Measurements from ENCODE around the gene GRAMD2B. TPM values are rescaled to one million over a fixed set of nuclear protein-coding genes. Genes with fewer than 3 reads are reported as not detected.
"Not testable (repeated sequence)": the region's sequence is repeated elsewhere in the genome, so short reads cannot be mapped to it uniquely, and the experiment has no call there.

The GRAMD2B gene, protein sequence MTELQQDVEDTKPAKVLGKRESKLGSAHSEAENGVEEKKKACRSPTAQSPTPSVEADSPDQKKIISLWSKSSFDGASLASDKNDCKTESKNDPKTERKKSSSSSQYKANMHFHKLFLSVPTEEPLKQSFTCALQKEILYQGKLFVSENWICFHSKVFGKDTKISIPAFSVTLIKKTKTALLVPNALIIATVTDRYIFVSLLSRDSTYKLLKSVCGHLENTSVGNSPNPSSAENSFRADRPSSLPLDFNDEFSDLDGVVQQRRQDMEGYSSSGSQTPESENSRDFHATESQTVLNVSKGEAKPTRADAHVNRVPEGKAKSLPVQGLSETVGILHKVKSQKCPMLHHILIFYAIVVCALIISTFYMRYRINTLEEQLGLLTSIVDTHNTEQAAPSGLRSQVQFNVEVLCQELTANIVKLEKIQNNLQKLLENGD
- total RNA-seq: 10 to 100 TPM; 23.5 to 35.0 TPM
- 10.8 TPM for polyA plus RNA-seq (ENCODE audit: insufficient read depth, low read depth, low replicate concordance)
- long read RNA-seq, donor 1, partial matches to known transcripts: 0 of 1 reads
- long read RNA-seq, donor 1, other reads (novel, unspliced or antisense): 0 of 1 reads
- long read RNA-seq, donor 2, partial matches to known transcripts: 0 of 1 reads
- long read RNA-seq, donor 2, other reads (novel, unspliced or antisense): 0 of 1 reads

DNA sequence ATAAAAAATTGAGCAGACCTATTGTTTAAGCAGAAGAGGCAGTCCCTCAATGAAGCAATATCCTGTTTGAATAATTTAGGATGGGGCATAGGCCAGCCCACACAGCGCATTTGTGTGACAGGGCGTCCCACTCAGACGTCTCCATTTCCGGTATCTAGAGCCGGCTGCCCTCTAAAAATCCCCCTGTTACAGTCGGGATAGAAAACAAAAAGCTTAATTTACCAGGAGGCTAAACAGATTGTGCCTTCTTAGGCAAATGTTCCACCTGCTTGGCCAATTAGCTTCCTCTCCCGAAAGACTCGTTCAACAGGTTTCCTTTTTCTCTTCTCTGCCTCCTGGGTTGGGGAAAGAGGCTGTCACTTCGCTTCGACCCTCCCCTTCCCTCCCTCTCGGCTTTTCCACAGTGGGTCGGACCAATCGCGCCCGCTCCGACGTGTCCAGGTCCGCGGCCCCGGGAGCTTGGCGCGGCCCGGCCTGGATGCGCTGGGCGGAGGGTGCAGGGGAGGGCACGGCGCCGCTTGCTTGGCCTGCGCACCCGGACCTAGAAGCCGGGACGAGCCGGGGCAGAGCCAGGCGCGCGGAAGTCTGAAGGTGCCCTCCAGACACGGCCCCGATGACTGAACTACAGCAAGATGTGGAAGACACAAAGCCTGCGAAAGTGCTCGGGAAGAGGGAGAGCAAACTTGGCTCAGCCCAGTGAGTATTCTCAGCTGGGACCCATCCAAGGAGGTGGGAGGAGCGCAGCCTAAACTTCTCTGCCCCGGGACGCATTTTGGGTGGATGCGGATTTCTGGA is at the start of gene GRAMD2B:
Gene GRAMD2B, plus strand, starts transcription at position 416 of the 795 bp plus-strand sequence. Its CDS starts 198 bp downstream, at position 614.
- WGBS, 2 donors: 0 to 1% methylated on average over 30 to 41 of the region's 44 CpGs
- DNase-seq: peak; percentile 87
- H3K36me3 ChIP-seq (ENCODE audit: low read depth, missing control alignments): no peaks in the 10 kb centered on the region
- H3K9me3 ChIP-seq: no peaks in the 10 kb centered on the region
- intact Hi-C loops (cut with DNase I; ENCODE audit: low total_unique reads): no loop called here
- no peaks in the 10 kb centered on the region for H3K4me1 ChIP-seq
- H3K27me3 ChIP-seq: no peaks in the 10 kb centered on the region
- peak; percentile 40 for TF ChIP-seq POLR2A (IDR thresholded peaks at IDR 0.05)
- TF ChIP-seq, protein P1, sequence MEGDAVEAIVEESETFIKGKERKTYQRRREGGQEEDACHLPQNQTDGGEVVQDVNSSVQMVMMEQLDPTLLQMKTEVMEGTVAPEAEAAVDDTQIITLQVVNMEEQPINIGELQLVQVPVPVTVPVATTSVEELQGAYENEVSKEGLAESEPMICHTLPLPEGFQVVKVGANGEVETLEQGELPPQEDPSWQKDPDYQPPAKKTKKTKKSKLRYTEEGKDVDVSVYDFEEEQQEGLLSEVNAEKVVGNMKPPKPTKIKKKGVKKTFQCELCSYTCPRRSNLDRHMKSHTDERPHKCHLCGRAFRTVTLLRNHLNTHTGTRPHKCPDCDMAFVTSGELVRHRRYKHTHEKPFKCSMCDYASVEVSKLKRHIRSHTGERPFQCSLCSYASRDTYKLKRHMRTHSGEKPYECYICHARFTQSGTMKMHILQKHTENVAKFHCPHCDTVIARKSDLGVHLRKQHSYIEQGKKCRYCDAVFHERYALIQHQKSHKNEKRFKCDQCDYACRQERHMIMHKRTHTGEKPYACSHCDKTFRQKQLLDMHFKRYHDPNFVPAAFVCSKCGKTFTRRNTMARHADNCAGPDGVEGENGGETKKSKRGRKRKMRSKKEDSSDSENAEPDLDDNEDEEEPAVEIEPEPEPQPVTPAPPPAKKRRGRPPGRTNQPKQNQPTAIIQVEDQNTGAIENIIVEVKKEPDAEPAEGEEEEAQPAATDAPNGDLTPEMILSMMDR (IDR thresholded peaks at IDR 0.05): no peak
- H3K27ac ChIP-seq: peak within 1 kb of the TSS; percentile 75 to 93
- H3K4me3 ChIP-seq: peak within 1 kb of the TSS; percentile 67 to 69

DNA sequence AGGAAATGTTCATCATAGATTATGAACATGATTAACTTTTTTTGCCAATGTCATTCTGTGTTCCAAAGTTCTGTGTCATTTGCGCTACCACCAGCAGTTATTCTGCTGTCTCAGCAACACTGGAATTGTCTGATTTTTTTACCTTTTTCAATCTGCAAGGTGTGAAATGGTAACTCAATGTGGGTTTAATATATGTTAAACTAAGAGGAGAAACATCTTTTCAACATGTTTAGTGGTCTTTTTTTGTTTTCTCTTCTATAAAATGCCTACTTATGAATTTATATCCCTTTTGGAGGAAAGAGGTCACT is 49.1 kb upstream of the GRAMD2B start:
- WGBS, 2 donors: 95 to 100% methylated on average over 1 of the region's 1 CpG
- intact Hi-C loops (cut with DNase I; ENCODE audit: low total_unique reads): no loop called here

DNA sequence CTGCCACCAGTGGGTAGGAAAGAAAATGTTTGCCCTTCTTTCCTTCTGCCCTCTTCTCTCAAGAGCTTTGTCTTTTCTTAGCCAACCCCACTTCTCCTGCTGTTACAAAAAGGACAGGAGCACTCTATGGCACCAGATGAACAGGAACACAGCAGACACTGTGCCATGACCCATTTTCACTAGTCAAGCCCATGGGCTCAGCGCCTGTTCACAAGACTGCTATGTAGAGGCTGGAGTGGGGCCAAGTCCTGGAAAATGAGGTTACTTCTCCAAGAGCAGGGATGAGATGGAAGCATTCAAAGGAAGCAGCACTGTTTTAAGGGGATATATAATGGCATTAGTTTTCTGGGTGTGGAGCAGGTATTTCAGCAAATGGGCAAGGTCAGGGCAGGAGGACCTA is 46.8 kb upstream of the GRAMD2B start:
- DNase-seq: no peak
- intact Hi-C loops (cut with DNase I; ENCODE audit: low total_unique reads): no loop called here
- Histone ChIP-seq H3K4me1 (no peaks in the 10 kb centered on the region), H3K27ac (no peak overlapping the region), H3K27me3 (no peaks in the 10 kb centered on the region), H3K36me3 (ENCODE audit: low read depth, missing control alignments) (no peaks in the 10 kb centered on the region), H3K9me3 (no peaks in the 10 kb centered on the region), H3K4me3 (no peak overlapping the region)
- 67 to 80% methylated on average over 1 of the region's 1 CpG for WGBS, 2 donors
- no peak for TF ChIP-seq POLR2A (IDR thresholded peaks at IDR 0.05)
- TF ChIP-seq, protein P1 (IDR thresholded peaks at IDR 0.05): no peak

More for the DNA sequence above, 49.1 kb upstream of the GRAMD2B start:
- no peaks in the 10 kb centered on the region for H3K27me3 ChIP-seq
- H3K36me3 ChIP-seq (ENCODE audit: low read depth, missing control alignments): no peaks in the 10 kb centered on the region
- H3K4me1 ChIP-seq: no peaks in the 10 kb centered on the region
- DNase-seq: no peak
- H3K27ac ChIP-seq: no peak overlapping the region
- TF ChIP-seq, protein P1 (IDR thresholded peaks at IDR 0.05): no peak
- no peak for TF ChIP-seq POLR2A (IDR thresholded peaks at IDR 0.05)
- no peak overlapping the region for H3K4me3 ChIP-seq
- H3K9me3 ChIP-seq: no peaks in the 10 kb centered on the region

DNA sequence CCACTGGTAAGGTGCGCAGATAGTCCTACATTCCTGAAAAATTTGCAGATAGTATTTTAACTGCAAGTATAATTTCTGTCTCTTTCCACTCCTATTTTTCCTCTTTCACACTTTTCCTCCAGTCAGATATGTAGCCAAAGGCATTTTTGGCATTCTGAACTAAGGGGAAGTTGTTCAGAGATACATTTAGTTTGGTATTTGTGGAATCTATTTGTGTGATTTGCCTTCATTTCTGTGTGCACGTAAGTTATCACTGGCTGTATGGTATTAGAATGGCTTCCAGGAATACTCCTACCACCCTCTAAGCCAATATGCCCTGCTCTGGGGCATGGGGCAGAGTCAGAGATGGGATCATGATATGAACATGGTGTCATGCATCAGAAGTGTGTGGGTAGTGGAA is 45.8 kb upstream of the GRAMD2B start:
- intact Hi-C loops (cut with DNase I; ENCODE audit: low total_unique reads): no loop called here
- no peak overlapping the region for H3K27ac ChIP-seq
- H3K4me1 ChIP-seq: no peaks in the 10 kb centered on the region
- no peaks in the 10 kb centered on the region for H3K36me3 ChIP-seq (ENCODE audit: low read depth, missing control alignments)
- H3K9me3 ChIP-seq: no peaks in the 10 kb centered on the region
- no peak overlapping the region for H3K4me3 ChIP-seq
- DNase-seq: no peak
- no peaks in the 10 kb centered on the region for H3K27me3 ChIP-seq
- TF ChIP-seq, protein P1 (IDR thresholded peaks at IDR 0.05): no peak
- no peak for TF ChIP-seq POLR2A (IDR thresholded peaks at IDR 0.05)
- 69 to 71% methylated on average over 2 of the region's 2 CpGs for WGBS, 2 donors

DNA sequence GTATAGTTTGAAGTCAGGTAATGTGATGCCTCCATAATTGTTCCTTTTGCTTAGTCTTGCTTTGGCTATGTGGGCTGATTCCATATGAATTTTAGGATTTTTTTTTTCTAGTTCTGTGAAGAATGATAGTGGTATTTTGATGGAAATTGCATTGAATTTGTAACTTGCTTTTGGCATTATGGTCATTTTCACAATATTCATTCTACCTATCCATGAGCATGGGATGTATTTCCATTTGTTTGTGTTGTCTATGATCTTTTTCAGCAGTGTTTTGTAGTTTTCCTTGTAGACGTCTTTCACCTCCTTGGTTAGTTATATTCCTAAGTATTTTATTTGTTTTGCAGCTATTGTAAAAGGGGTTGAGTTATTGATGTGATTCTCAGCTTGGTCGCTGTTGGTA is 42.9 kb upstream of the GRAMD2B start:
- H3K36me3 ChIP-seq (ENCODE audit: low read depth, missing control alignments); intact Hi-C loops (cut with DNase I; ENCODE audit: low total_unique reads); H3K4me3 ChIP-seq; DNase-seq; H3K27ac ChIP-seq; H3K27me3 ChIP-seq; H3K4me1 ChIP-seq; H3K9me3 ChIP-seq: not testable (repeated sequence)
- 89 to 91% methylated on average over 2 of the region's 2 CpGs for WGBS, 2 donors
